HEK293 (cell line): ENCODE measurements around the gene LGALS4.
"Not testable (repeated sequence)": the region's sequence is repeated elsewhere in the genome, so short reads cannot be mapped to it uniquely, and the experiment has no call there.

ENCODE experiments used
- CTCF ChIA-PET: fragments of 350-600 bp; formaldehyde crosslinking; extraction: SDS; loops from one replicate; lab custom pipeline; 2021; ENCODE audit warnings: antibody characterized with exemption; lab: Yijun Ruan, JAX
- POLR2A ChIA-PET: fragments of 300-600 bp; formaldehyde crosslinking; extraction: SDS; loops from one replicate; lab custom pipeline; 2020; ENCODE audit warnings: antibody characterized with exemption, inconsistent platforms; lab: Yijun Ruan, JAX
- H3K27ac ChIP-seq: fragments of 200-500 bp; sonication (Bioruptor generic); 2 replicates; pipeline ENCODE4 v1.5.1; 2014; ENCODE audit warnings: low read depth, low read length, control low read depth, inconsistent platforms; ENCODE audit errors: extremely low read depth
- H3K36me3 ChIP-seq, 2 experiments: fragments of 200-500 bp in 1 of 2; sonication (Bioruptor generic) in 1 of 2; 1 replicate in 1 of 2; 2 replicates in 1 of 2; pipeline ENCODE4 v1.5.1; 2014 to 2017; ENCODE audit warnings: inconsistent platforms in 2 of 2, low read length in 2 of 2; ENCODE audit not compliant: control insufficient read depth in 2 of 2, insufficient read depth in 1 of 2
- H3K4me1 ChIP-seq: fragments of 200-500 bp; sonication (Bioruptor generic); 2 replicates; pipeline ENCODE4 v1.5.1; 2014; ENCODE audit warnings: mild to moderate bottlenecking, low read length, inconsistent platforms; ENCODE audit not compliant: control insufficient read depth, insufficient read depth
- H3K4me3 ChIP-seq: 2 replicates; pipeline ENCODE4 v1.5.1; 2011; ENCODE audit warnings: low read depth, mild to moderate bottlenecking, control low read depth, low read length, moderate library complexity
- H3K9me3 ChIP-seq: fragments of 200-500 bp; sonication (Bioruptor generic); 2 replicates; pipeline ENCODE4 v1.5.1; 2014; ENCODE audit warnings: low read depth, low read length, inconsistent platforms; ENCODE audit not compliant: control insufficient read depth, insufficient read depth
- BCL6B ChIP-seq: fragments of 450-650 bp; formaldehyde crosslinking; IDR thresholded peaks from 2 replicates; pipeline ENCODE4 v1.5.1; 2017; ENCODE audit warnings: missing biosample characterization, missing genetic modification characterization
- HOXD13 ChIP-seq: sonication (generic); formaldehyde crosslinking; IDR thresholded peaks from 2 replicates; pipeline ENCODE4 v1.8.0; 2022; ENCODE audit warnings: missing genetic modification reagents, borderline replicate concordance
- INSM2 ChIP-seq: fragments of 450-650 bp; formaldehyde crosslinking; IDR thresholded peaks from 2 replicates; pipeline ENCODE4 v1.5.1; 2016; ENCODE audit warnings: missing biosample characterization, missing genetic modification characterization
- KLF17 ChIP-seq: fragments of 450-650 bp; formaldehyde crosslinking; IDR thresholded peaks from 2 replicates; pipeline ENCODE4 v1.5.1; 2016; ENCODE audit warnings: missing biosample characterization, missing genetic modification characterization
- SP2 ChIP-seq: fragments of 450-650 bp; formaldehyde crosslinking; IDR thresholded peaks from 2 replicates; pipeline ENCODE4 v1.5.1; 2016; ENCODE audit warnings: missing biosample characterization, missing genetic modification characterization
- ZBTB1 ChIP-seq: fragments of 450-650 bp; formaldehyde crosslinking; IDR thresholded peaks from 2 replicates; pipeline ENCODE4 v1.5.1; 2016; ENCODE audit warnings: missing biosample characterization, missing genetic modification characterization
- ZBTB21 ChIP-seq: fragments of 450-650 bp; formaldehyde crosslinking; IDR thresholded peaks from 2 replicates; pipeline ENCODE4 v1.5.1; 2017; ENCODE audit warnings: missing biosample characterization, missing genetic modification characterization
- ZEB2 ChIP-seq: fragments of 450-650 bp; formaldehyde crosslinking; IDR thresholded peaks from 2 replicates; pipeline ENCODE4 v1.5.1; 2016; ENCODE audit warnings: missing biosample characterization, missing genetic modification characterization
- ZFP37 ChIP-seq: fragments of 450-650 bp; formaldehyde crosslinking; IDR thresholded peaks from 2 replicates; pipeline ENCODE4 v1.5.1; 2016; ENCODE audit warnings: missing biosample characterization, missing genetic modification characterization
- ZNF138 ChIP-seq: fragments of 450-650 bp; formaldehyde crosslinking; IDR thresholded peaks from 2 replicates; pipeline ENCODE4 v1.5.1; 2016; ENCODE audit warnings: missing biosample characterization, missing genetic modification characterization, borderline replicate concordance
- ZNF341 ChIP-seq: fragments of 450-650 bp; formaldehyde crosslinking; IDR thresholded peaks from 2 replicates; pipeline ENCODE4; 2016; ENCODE audit warnings: low read depth, missing biosample characterization, missing genetic modification characterization
- ZNF449 ChIP-seq: fragments of 450-650 bp; formaldehyde crosslinking; IDR thresholded peaks from 2 replicates; pipeline ENCODE4 v1.5.1; 2017; ENCODE audit warnings: missing biosample characterization, mild to moderate bottlenecking, missing genetic modification characterization, moderate library complexity
- ZNF580 ChIP-seq: fragments of 450-650 bp; formaldehyde crosslinking; IDR thresholded peaks from 2 replicates; pipeline ENCODE4 v1.5.1; 2016; ENCODE audit warnings: missing biosample characterization, missing genetic modification characterization
- ZNF600 ChIP-seq: fragments of 450-650 bp; formaldehyde crosslinking; IDR thresholded peaks from 2 replicates; pipeline ENCODE4 v1.5.1; 2016; ENCODE audit warnings: missing biosample characterization, missing genetic modification characterization
- ZNF624 ChIP-seq: fragments of 450-650 bp; formaldehyde crosslinking; IDR thresholded peaks from 2 replicates; pipeline ENCODE4 v1.5.1; 2017; ENCODE audit warnings: missing biosample characterization, missing genetic modification characterization
- ZNF639 ChIP-seq: fragments of 450-650 bp; formaldehyde crosslinking; IDR thresholded peaks from 2 replicates; pipeline ENCODE4 v1.5.1; 2016; ENCODE audit warnings: missing biosample characterization, missing genetic modification characterization
- ZNF670 ChIP-seq: fragments of 450-650 bp; formaldehyde crosslinking; IDR thresholded peaks from 2 replicates; pipeline ENCODE4 v1.5.1; 2016; ENCODE audit warnings: missing biosample characterization, missing genetic modification characterization, low read depth
- ZNF843 ChIP-seq: fragments of 450-650 bp; formaldehyde crosslinking; IDR thresholded peaks from 2 replicates; pipeline ENCODE4 v1.5.1; 2016; ENCODE audit warnings: missing biosample characterization, missing genetic modification characterization
- ZSCAN4 ChIP-seq: fragments of 450-650 bp; formaldehyde crosslinking; IDR thresholded peaks from 2 replicates; pipeline ENCODE4 v1.5.1; 2017; ENCODE audit warnings: missing biosample characterization, missing genetic modification characterization

Gene LGALS4

GRCh38 chr19:38793177-38793576, 19.6 kb downstream of the LGALS4 start (continued):
- no peak for TF ChIP-seq ZNF138 (tag by site-specific recombination)
- TF ChIP-seq ZNF670 (tag by site-specific recombination): no peak
- no peak for TF ChIP-seq ZSCAN4 (tag by site-specific recombination)
- no peak for TF ChIP-seq ZNF639 (tag by site-specific recombination)

- CTCF ChIA-PET: interaction anchor here (0.6 to 1.2 kb wide), 3 partner anchors 16 to 167 kb away, joined by 3 read pairs; no protein-coding TSS in a partner anchor
- TF ChIP-seq ZBTB21 (tag by site-specific recombination) (no peak), ZNF341 (tag by site-specific recombination) (no peak), HOXD13 (CRISPR knock-in tag) (no peak), ZNF580 (tag by site-specific recombination) (no peak), INSM2 (tag by site-specific recombination) (no peak), ZNF843 (tag by site-specific recombination) (no peak), BCL6B (tag by site-specific recombination) (no peak), ZNF600 (tag by site-specific recombination) (0 out of 2 replicates have a peak, but pooled peaks have one; percentile 24), KLF17 (tag by site-specific recombination) (no peak), ZBTB1 (tag by site-specific recombination) (no peak), ZFP37 (no peak), ZEB2 (tag by site-specific recombination) (no peak), ZNF624 (tag by site-specific recombination) (no peak), SP2 (tag by site-specific recombination) (peak; percentile 10; the same call in 1 of the 2 replicates), ZNF449 (tag by site-specific recombination) (no peak)
- TF ChIP-seq, all 188 proteins: peak for 2
- no peaks in the 10 kb centered on the region for H3K4me1 ChIP-seq
- H3K4me3 ChIP-seq: no peak overlapping the region
- H3K9me3 ChIP-seq: no peaks in the 10 kb centered on the region
- POLR2A ChIA-PET: interaction anchor here (1.4 to 1.9 kb wide), 2 partner anchors 18 to 57 kb away, joined by 3 to 5 read pairs; no protein-coding TSS in a partner anchor
- H3K36me3 ChIP-seq: no peaks in the 10 kb centered on the region; a peak in 1 of 3 replicates
- peak overlapping the region; percentile 9; the same call in 1 of the 2 replicates for H3K27ac ChIP-seq
Observed at GRCh38 chr19:38792250-38793111, 20.3 kb downstream of the LGALS4 start.

GRCh38 chr19:38791451-38792064, 21.2 kb downstream of the LGALS4 start:
- H3K36me3 ChIP-seq, H3K27ac ChIP-seq, H3K9me3 ChIP-seq, POLR2A ChIA-PET, H3K4me1 ChIP-seq, H3K4me3 ChIP-seq: not testable (repeated sequence)
- CTCF ChIA-PET: interaction anchor here (0.7 kb wide), 1 partner anchor 142 kb away, joined by 3 read pairs; no protein-coding TSS in a partner anchor
